Spleen (tissue), 13 donors: Measurements from ENCODE around the gene KCNH3. TPM values are rescaled to one million over a fixed set of nuclear protein-coding genes. Genes with fewer than 3 reads are reported as not detected.
A peak's percentile ranks its signal among the peaks of the same experiment; 100 is the strongest.

Experiments
- DNase-seq: peaks from one replicate; pipeline ENCODE4 v3.0.0-alpha.2; 2020
- H3K27ac ChIP-seq, 8 donors: fragments of 200-600 bp; sonication (generic) in 7 of 8; 1 replicate in 4 of 8; 2 replicates in 4 of 8; pipeline versions ENCODE4 v1.5.0 to v1.8.0; 2016 to 2021; ENCODE audit warnings: inconsistent platforms in 4 of 8, mild to moderate bottlenecking in 4 of 8, moderate library complexity in 1 of 8
- H3K27me3 ChIP-seq, 7 donors: fragments of 200-600 bp; sonication (generic) in 6 of 7; replicated peaks in 1 of 7; 1 replicate in 4 of 7; 2 replicates in 3 of 7; pipeline versions ENCODE4 v1.5.0 to v1.8.0; 2016 to 2021; ENCODE audit warnings: inconsistent platforms in 3 of 7, mild to moderate bottlenecking in 1 of 7
- H3K36me3 ChIP-seq, 6 donors: fragments of 200-600 bp; sonication (generic) in 5 of 6; 1 replicate in 4 of 6; 2 replicates in 2 of 6; pipeline versions ENCODE4 v1.5.0 to v1.8.0; 2016 to 2021; ENCODE audit warnings: inconsistent platforms in 2 of 6
- H3K4me1 ChIP-seq, 6 donors: fragments of 200-600 bp; sonication (generic) in 5 of 6; 1 replicate in 3 of 6; 2 replicates in 3 of 6; pipeline versions ENCODE4 v1.5.0 to v1.8.0; 2016 to 2021; ENCODE audit warnings: inconsistent platforms in 3 of 6
- H3K4me3 ChIP-seq, 8 donors: fragments of 200-600 bp; sonication (generic) in 7 of 8; 1 replicate in 4 of 8; 2 replicates in 4 of 8; pipeline versions ENCODE4 v1.5.0 to v1.8.0; 2016 to 2021; ENCODE audit warnings: inconsistent platforms in 4 of 8, mild to moderate bottlenecking in 4 of 8, moderate library complexity in 2 of 8
- H3K9me3 ChIP-seq, 8 donors: fragments of 200-600 bp; sonication (generic) in 7 of 8; 1 replicate in 4 of 8; 2 replicates in 4 of 8; pipeline versions ENCODE4 v1.5.0 to v1.8.0; 2016 to 2021; ENCODE audit warnings: inconsistent platforms in 4 of 8
- POLR2A ChIP-seq, 3 donors: fragments of 450-650 bp; IDR thresholded peaks; one replicate each; pipeline ENCODE4 v1.5.1; 2017; ENCODE audit warnings: antibody characterized with exemption in 3 of 3, mild to moderate bottlenecking in 1 of 3
- POLR2AphosphoS5 ChIP-seq, 3 donors: sonication (generic); formaldehyde crosslinking; IDR thresholded peaks; one replicate each; pipeline ENCODE4 v1.5.1; 2017; ENCODE audit warnings: antibody characterized with exemption in 3 of 3
- WGBS, 5 donors: extraction: QIAGEN DNeasy Blood & Tissue Kit in 3 of 5; methylation state at CpG; one replicate each; pipeline versions ENCODE4 v1.1.5 to v1.1.7; 2013 to 2018; 5-methylcytosine and 5-hydroxymethylcytosine counted together
- intact Hi-C: fragments of 100-400 bp; cut with DNase I; formaldehyde crosslinking; loops from one replicate; pipeline ENCODE4 v1.15.0; 2023; ENCODE audit warnings: low total_unique reads
- long read RNA-seq, 2 donors: transcript quantifications; one replicate each; lab custom pipeline, GENCODE V29; 2026
- polyA plus RNA-seq, 3 donors: library from polyadenylated mRNA; stranded (reverse); fragments of 200-250 nt; gene quantifications; one replicate each; pipeline ENCODE4 v1.2.1, GENCODE V29; 2013
- total RNA-seq, 7 donors: library from RNA; depleted of rRNA in 3 of 7; stranded (reverse); fragments of >200 nt in 3 of 7; fragmentation: NEBNext Ultra II Directional in 4 of 7; extraction: Animal tissue kit (Norgen Biotek cat#: 25700) in 4 of 7; gene quantifications; one replicate each; pipeline versions ENCODE4 v1.1.0 to v1.2.1, GENCODE V29; 2016 to 2021
- TF ChIP-seq, protein P1 (sequence below), 11 experiments: fragments of 200-600 bp in 7 of 11; fragments of 450-650 bp in 4 of 11; sonication (generic) in 4 of 11; IDR thresholded peaks in 8 of 11; conservative IDR thresholded peaks in 3 of 11; 1 replicate in 7 of 11; 2 replicates in 4 of 11; pipeline versions ENCODE4 v1.4.0 to v1.8.0; 2016 to 2021; ENCODE audit warnings: antibody characterized with exemption in 11 of 11, inconsistent platforms in 4 of 11, mild to moderate bottlenecking in 1 of 11
- donor health status: healthy with polysubstance abuse.
- donor health status: DM: no; HTN: no; CAD: no; lungs with moderate emphysema.
- donor health status: DM: no; HTN: no; CAD: no.
- donor health status: Bipolar disorder and iron deficiency.
- donor health status: healthy.
- donor health status: DM: no; HTN: no; CAD: no.
- donor health status: DM: yes; HTN: yes; CAD: no.

Gene KCNH3, protein sequence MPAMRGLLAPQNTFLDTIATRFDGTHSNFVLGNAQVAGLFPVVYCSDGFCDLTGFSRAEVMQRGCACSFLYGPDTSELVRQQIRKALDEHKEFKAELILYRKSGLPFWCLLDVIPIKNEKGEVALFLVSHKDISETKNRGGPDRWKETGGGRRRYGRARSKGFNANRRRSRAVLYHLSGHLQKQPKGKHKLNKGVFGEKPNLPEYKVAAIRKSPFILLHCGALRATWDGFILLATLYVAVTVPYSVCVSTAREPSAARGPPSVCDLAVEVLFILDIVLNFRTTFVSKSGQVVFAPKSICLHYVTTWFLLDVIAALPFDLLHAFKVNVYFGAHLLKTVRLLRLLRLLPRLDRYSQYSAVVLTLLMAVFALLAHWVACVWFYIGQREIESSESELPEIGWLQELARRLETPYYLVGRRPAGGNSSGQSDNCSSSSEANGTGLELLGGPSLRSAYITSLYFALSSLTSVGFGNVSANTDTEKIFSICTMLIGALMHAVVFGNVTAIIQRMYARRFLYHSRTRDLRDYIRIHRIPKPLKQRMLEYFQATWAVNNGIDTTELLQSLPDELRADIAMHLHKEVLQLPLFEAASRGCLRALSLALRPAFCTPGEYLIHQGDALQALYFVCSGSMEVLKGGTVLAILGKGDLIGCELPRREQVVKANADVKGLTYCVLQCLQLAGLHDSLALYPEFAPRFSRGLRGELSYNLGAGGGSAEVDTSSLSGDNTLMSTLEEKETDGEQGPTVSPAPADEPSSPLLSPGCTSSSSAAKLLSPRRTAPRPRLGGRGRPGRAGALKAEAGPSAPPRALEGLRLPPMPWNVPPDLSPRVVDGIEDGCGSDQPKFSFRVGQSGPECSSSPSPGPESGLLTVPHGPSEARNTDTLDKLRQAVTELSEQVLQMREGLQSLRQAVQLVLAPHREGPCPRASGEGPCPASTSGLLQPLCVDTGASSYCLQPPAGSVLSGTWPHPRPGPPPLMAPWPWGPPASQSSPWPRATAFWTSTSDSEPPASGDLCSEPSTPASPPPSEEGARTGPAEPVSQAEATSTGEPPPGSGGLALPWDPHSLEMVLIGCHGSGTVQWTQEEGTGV
- total RNA-seq (1 to 10 TPM in 4 of 7 donors, under 1 TPM in 3; 0.41 to 2.9 (median 1.0) TPM), polyA plus RNA-seq (under 1 TPM; 0.33 to 0.83 (median 0.61) TPM)
- long read RNA-seq, donor 1, partial matches to known transcripts: 8 of 15 reads
- long read RNA-seq, donor 1, other reads (novel, unspliced or antisense): 7 of 15 reads
- long read RNA-seq, donor 2, partial matches to known transcripts: 6 of 15 reads
- long read RNA-seq, donor 2, other reads (novel, unspliced or antisense): 9 of 15 reads

DNA sequence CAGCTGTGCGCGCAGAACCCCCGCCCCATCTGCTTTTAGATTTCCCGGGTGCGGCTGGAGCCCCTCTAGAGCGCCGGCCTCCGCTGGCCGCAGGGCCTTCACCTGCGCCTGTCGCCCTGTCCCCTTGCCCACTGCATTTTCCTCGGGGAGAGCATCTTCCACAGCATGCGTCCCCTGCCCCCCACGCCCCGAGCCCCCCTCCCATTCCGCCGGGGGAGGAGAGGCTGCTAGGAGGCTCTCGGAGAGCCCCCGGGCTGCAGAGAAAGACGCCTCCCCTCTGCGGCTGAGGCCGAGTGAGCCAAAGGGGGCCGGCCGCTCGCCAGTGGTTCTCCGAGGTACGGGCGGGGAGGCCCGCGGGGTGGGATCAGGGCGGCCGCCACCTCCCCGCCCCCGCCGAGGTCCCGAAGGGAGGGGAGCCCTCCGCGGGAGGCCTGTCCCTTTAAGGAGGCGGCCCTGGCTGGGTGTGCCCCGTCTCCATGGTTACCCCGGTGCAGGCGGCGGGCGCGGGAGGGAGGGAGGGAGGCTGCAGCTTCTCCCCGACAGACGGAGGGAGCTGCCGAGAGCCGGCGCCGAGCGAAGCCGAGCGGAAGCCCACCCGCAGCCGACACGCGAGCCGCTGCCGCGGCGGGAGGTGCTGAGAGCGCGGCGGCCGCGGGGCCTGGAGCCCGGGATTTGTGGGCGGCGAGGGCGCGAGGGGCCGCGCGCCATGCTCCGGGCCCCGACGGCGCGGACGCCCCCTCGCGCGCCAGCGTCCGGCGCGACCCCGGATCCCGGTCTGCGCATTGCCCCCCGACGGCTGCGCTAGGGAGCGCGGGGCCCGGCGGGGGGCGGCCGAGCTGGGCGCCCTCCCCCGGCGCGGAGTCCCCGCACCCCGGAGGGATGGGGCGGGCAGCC is at the start of gene KCNH3:
KCNH3 (plus strand) TSS at position 521 of the 894 bp plus-strand sequence. CDS start 387 bp downstream, outside the sequence.
- Histone ChIP-seq H3K4me3 (peak within 1 kb of the TSS; percentile 30 to 82 (median 60)), H3K9me3 (no peaks in the 10 kb centered on the region), H3K4me1 (peaks cover 4 to 56% (median 29%) of the 10 kb centered on the region in 6 donors), H3K36me3 (no peaks in the 10 kb centered on the region), H3K27me3 (peaks cover 0 to 72% (median 30%) of the 10 kb centered on the region in 7 donors), H3K27ac (peak within 1 kb of the TSS in 3 of 8 donors; percentile 20 to 80 (median 47))
- TF ChIP-seq POLR2A (IDR thresholded peaks at IDR 0.05) (no peak), POLR2AphosphoS5 (IDR thresholded peaks at IDR 0.05) (peak in 2 of 3 donors; percentile 34 to 35)
- 1 to 2% (median 2%) methylated on average over 11 to 107 of the region's 107 CpGs for WGBS, 5 donors
- DNase-seq: peak; percentile 96
- intact Hi-C loops: no loop called here

DNA sequence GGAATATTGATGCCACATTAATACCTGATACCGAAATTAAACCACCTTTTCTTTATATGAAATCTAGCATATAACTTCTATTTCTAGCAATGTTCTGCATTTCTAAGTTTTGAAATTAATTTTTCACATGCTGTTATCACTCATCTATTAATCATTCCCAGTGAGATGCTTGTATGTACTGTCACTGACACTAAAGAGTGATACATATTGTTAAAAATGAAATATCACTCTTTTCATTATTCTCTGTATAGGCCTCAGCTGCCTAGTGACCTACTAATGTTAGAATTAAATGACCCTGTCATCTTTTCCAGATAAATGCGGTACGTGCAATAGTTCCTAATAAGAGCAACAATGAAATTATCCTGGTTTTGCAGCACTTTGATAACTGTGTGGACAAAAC is 49.7 kb upstream of the KCNH3 start:
- Histone ChIP-seq H3K4me1 (no peaks in the 10 kb centered on the region), H3K9me3 (no peaks in the 10 kb centered on the region), H3K36me3 (peaks cover 0 to 67% (median 9%) of the 10 kb centered on the region in 6 donors), H3K27ac (no peak overlapping the region), H3K4me3 (no peak overlapping the region), H3K27me3 (no peaks in the 10 kb centered on the region)
- intact Hi-C loops: no loop called here
- no peak for DNase-seq
- WGBS, 5 donors: 92 to 98% (median 94%) methylated on average over 3 of the region's 3 CpGs
- TF ChIP-seq POLR2AphosphoS5 (IDR thresholded peaks at IDR 0.05) (no peak), POLR2A (IDR thresholded peaks at IDR 0.05) (no peak)
- TF ChIP-seq, protein P1, sequence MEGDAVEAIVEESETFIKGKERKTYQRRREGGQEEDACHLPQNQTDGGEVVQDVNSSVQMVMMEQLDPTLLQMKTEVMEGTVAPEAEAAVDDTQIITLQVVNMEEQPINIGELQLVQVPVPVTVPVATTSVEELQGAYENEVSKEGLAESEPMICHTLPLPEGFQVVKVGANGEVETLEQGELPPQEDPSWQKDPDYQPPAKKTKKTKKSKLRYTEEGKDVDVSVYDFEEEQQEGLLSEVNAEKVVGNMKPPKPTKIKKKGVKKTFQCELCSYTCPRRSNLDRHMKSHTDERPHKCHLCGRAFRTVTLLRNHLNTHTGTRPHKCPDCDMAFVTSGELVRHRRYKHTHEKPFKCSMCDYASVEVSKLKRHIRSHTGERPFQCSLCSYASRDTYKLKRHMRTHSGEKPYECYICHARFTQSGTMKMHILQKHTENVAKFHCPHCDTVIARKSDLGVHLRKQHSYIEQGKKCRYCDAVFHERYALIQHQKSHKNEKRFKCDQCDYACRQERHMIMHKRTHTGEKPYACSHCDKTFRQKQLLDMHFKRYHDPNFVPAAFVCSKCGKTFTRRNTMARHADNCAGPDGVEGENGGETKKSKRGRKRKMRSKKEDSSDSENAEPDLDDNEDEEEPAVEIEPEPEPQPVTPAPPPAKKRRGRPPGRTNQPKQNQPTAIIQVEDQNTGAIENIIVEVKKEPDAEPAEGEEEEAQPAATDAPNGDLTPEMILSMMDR (IDR thresholded peaks at IDR 0.05 in 8 of 11, conservative IDR thresholded peaks at IDR 0.05 in 3 of 11): no peak

GRCh38 chr12:49489720-49490119 is 49.1 kb upstream of the KCNH3 start:
- DNase-seq: no peak
- Histone ChIP-seq H3K27me3 (no peaks in the 10 kb centered on the region), H3K4me1 (no peaks in the 10 kb centered on the region), H3K4me3 (no peak overlapping the region), H3K36me3 (peaks cover 0 to 65% (median 9%) of the 10 kb centered on the region in 6 donors), H3K27ac (no peak overlapping the region), H3K9me3 (no peaks in the 10 kb centered on the region)
- TF ChIP-seq, protein P1 (IDR thresholded peaks at IDR 0.05 in 8 of 11, conservative IDR thresholded peaks at IDR 0.05 in 3 of 11): no peak
- TF ChIP-seq POLR2AphosphoS5 (IDR thresholded peaks at IDR 0.05): no peak
- TF ChIP-seq POLR2A (IDR thresholded peaks at IDR 0.05): no peak
- WGBS, 5 donors: 82 to 88% (median 87%) methylated on average over 4 of the region's 4 CpGs
- intact Hi-C loops: no loop called here
